ENCODE results near the gene RAP1GAP2.

RAP1GAP2 gene

DNA sequence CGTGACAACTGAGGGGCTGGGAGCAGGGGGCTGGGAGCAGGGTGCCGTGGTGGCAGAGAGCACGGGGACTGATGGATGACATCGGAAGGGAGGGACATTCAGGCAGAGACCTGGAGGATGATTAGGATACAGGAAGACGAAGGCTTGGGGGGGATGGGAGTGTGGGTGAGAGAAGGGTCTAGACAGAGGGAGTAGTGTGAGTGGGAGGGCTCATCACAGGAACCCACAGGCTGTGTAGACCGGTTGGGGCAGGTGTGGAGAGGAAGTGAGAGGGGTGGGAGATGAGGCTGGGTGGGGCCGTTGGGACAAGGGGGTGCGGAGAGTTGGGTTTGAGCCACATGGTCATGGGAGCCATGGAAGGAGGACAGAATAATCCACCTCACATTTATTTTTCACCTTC, 83.8 kb downstream of the RAP1GAP2 start:
- no peaks in the 10 kb centered on the region for H4K20me1 ChIP-seq (ENCODE audit: insufficient read depth, low read length)
- no peak for DNase-seq
- no peaks in the 10 kb centered on the region for H3K79me2 ChIP-seq (ENCODE audit: low read length)
- H3K4me2 ChIP-seq (ENCODE audit: low read depth, low read length) = no peak overlapping the region
- peaks cover 47% of the 10 kb centered on the region for H3K27me3 ChIP-seq (replicated peaks; ENCODE audit: insufficient read depth, low read length)
- H3K36me3 ChIP-seq (replicated peaks; ENCODE audit: insufficient read depth, low read length) = no peaks in the 10 kb centered on the region
- no peak overlapping the region for H3K9ac ChIP-seq (ENCODE audit: low read length)
- H3F3A ChIP-seq (ENCODE audit: insufficient read depth, low read length) = no peaks in the 10 kb centered on the region
- H3K9me3 ChIP-seq (replicated peaks; ENCODE audit: insufficient read depth, low read length) = no peaks in the 10 kb centered on the region
- no peaks in the 10 kb centered on the region for H3K9me2 ChIP-seq (replicated peaks; ENCODE audit: insufficient read depth, low read length)
- TF ChIP-seq, protein P1, sequence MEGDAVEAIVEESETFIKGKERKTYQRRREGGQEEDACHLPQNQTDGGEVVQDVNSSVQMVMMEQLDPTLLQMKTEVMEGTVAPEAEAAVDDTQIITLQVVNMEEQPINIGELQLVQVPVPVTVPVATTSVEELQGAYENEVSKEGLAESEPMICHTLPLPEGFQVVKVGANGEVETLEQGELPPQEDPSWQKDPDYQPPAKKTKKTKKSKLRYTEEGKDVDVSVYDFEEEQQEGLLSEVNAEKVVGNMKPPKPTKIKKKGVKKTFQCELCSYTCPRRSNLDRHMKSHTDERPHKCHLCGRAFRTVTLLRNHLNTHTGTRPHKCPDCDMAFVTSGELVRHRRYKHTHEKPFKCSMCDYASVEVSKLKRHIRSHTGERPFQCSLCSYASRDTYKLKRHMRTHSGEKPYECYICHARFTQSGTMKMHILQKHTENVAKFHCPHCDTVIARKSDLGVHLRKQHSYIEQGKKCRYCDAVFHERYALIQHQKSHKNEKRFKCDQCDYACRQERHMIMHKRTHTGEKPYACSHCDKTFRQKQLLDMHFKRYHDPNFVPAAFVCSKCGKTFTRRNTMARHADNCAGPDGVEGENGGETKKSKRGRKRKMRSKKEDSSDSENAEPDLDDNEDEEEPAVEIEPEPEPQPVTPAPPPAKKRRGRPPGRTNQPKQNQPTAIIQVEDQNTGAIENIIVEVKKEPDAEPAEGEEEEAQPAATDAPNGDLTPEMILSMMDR (IDR thresholded peaks at IDR 0.05; ENCODE audit: low read length) = no peak
- TF ChIP-seq EZH2phosphoT487 (IDR thresholded peaks at IDR 0.05; ENCODE audit: low read length) (no peak), EZH2 (optimal IDR thresholded peaks at IDR 0.05; ENCODE audit: low read depth, low read length) (no peak)
- H3K4me1 ChIP-seq (ENCODE audit: low read length) = no peaks in the 10 kb centered on the region
- H3K27ac ChIP-seq (ENCODE audit: low read length) = no peak overlapping the region
- H2AFZ ChIP-seq (ENCODE audit: low read length) = no peak overlapping the region
- H3K4me3 ChIP-seq (ENCODE audit: low read length) = no peak overlapping the region

DNA sequence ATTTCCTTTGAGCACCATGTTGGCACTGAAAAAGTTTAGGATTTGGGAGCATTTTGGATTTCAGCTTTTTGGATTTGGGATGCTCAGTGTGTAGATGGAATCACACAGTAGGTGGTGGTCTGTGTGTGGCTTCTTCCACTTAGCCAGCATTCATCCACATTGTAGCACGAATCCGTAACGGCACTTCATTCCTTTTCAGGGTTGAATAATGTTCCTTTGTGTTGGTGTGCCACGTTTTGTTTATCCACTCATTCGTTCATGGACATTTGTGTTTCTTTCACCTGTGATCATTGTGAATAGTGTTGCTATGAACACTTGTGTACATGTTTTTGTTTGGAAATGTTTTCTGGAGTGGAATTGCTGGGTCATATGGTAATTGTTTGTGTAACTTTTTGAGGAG, 85.1 kb downstream of the RAP1GAP2 start:
- DNase-seq = no peak
- Histone ChIP-seq H3K4me1 (ENCODE audit: low read length) (no peaks in the 10 kb centered on the region), H3K4me2 (ENCODE audit: low read depth, low read length) (no peak overlapping the region), H3K9me3 (replicated peaks; ENCODE audit: insufficient read depth, low read length) (no peaks in the 10 kb centered on the region), H3K4me3 (ENCODE audit: low read length) (no peak overlapping the region), H3F3A (ENCODE audit: insufficient read depth, low read length) (no peaks in the 10 kb centered on the region), H3K27me3 (replicated peaks; ENCODE audit: insufficient read depth, low read length) (peaks cover 39% of the 10 kb centered on the region), H3K27ac (ENCODE audit: low read length) (no peak overlapping the region), H4K20me1 (ENCODE audit: insufficient read depth, low read length) (no peaks in the 10 kb centered on the region), H3K79me2 (ENCODE audit: low read length) (no peaks in the 10 kb centered on the region), H3K9me2 (replicated peaks; ENCODE audit: insufficient read depth, low read length) (no peaks in the 10 kb centered on the region), H2AFZ (ENCODE audit: low read length) (no peak overlapping the region), H3K36me3 (replicated peaks; ENCODE audit: insufficient read depth, low read length) (no peaks in the 10 kb centered on the region), H3K9ac (ENCODE audit: low read length) (no peak overlapping the region)
- TF ChIP-seq EZH2 (optimal IDR thresholded peaks at IDR 0.05; ENCODE audit: low read depth, low read length) (no peak), EZH2phosphoT487 (IDR thresholded peaks at IDR 0.05; ENCODE audit: low read length) (no peak)
- TF ChIP-seq, protein P1 (IDR thresholded peaks at IDR 0.05; ENCODE audit: low read length) = no peak

DNA sequence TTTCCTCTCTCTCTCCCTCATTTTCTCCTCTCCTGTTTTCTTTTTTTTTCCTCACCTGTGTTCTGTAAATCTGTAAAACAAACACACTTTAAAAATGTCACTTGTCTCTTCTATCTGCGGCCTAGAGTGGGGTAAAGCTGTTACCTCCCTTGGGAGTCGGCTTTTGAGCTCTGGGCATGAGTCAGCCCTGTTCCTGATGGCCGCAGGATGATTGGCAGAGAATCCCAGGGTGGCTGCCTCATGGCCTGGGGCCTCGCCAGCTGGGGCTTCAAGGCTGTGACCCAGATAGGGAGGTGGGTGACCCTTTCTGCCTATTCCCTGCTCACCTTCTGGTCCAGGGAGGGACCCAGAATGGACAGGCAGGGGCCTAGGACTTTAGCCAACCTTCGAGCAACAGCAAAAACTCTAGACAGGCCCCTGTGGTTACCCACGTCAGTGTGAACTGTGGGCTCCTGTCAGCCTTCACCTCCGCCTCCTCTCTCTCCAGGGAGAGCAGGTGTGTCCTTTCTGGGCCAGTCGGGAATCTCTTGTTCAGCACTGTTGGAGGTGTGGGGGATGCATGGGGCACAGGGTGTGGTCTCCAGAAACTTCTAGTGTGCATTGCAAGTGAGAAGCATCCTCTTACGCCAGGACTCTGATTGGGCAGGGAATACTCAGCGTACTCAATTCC, 87.4 kb downstream of the RAP1GAP2 start:
- Histone ChIP-seq H2AFZ (ENCODE audit: low read length) (no peak overlapping the region), H3K9me3 (replicated peaks; ENCODE audit: insufficient read depth, low read length) (no peaks in the 10 kb centered on the region), H4K20me1 (ENCODE audit: insufficient read depth, low read length) (no peaks in the 10 kb centered on the region), H3K4me2 (ENCODE audit: low read depth, low read length) (no peak overlapping the region), H3K9me2 (replicated peaks; ENCODE audit: insufficient read depth, low read length) (no peaks in the 10 kb centered on the region), H3K36me3 (replicated peaks; ENCODE audit: insufficient read depth, low read length) (no peaks in the 10 kb centered on the region), H3F3A (ENCODE audit: insufficient read depth, low read length) (no peaks in the 10 kb centered on the region), H3K79me2 (ENCODE audit: low read length) (no peaks in the 10 kb centered on the region), H3K27ac (ENCODE audit: low read length) (no peak overlapping the region), H3K4me1 (ENCODE audit: low read length) (no peaks in the 10 kb centered on the region), H3K4me3 (ENCODE audit: low read length) (no peak overlapping the region), H3K27me3 (replicated peaks; ENCODE audit: insufficient read depth, low read length) (peaks cover 36% of the 10 kb centered on the region), H3K9ac (ENCODE audit: low read length) (no peak overlapping the region)
- no peak for DNase-seq
- TF ChIP-seq, protein P1 (IDR thresholded peaks at IDR 0.05; ENCODE audit: low read length) = no peak
- TF ChIP-seq EZH2 (optimal IDR thresholded peaks at IDR 0.05; ENCODE audit: low read depth, low read length) = no peak
- no peak for TF ChIP-seq EZH2phosphoT487 (IDR thresholded peaks at IDR 0.05; ENCODE audit: low read length)

Data from MM.1S (cell line).